Type B pancreatic cell (in vitro differentiated cells): ENCODE measurements around the gene ZNF132. TPM values are rescaled to one million over a fixed set of nuclear protein-coding genes. Genes with fewer than 3 reads are reported as not detected.
"Not testable (repeated sequence)": the region's sequence is repeated elsewhere in the genome, so short reads cannot be mapped to it uniquely, and the experiment has no call there.

Experiments
- DNase-seq: peaks from one replicate; pipeline ENCODE4 v3.0.0; 2021; ENCODE audit warnings: mixed read lengths; ENCODE audit not compliant: unreplicated experiment; ENCODE audit errors: extremely low spot score
- H3K27ac Mint-ChIP-seq: 2 replicates; pipeline ENCODE4 v1.8.0; 2021; ENCODE audit warnings: mild to moderate bottlenecking, mixed read lengths
- H3K27me3 Mint-ChIP-seq: 2 replicates; pipeline ENCODE4 v1.8.0; 2021; ENCODE audit warnings: mixed read lengths
- H3K36me3 Mint-ChIP-seq: 2 replicates; pipeline ENCODE4 v1.8.0; 2021; ENCODE audit warnings: mixed read lengths
- H3K4me1 Mint-ChIP-seq: one replicate; pipeline ENCODE4 v1.8.0; 2021; ENCODE audit warnings: mixed read lengths; ENCODE audit not compliant: unreplicated experiment
- H3K4me3 Mint-ChIP-seq: 2 replicates; pipeline ENCODE4 v1.8.0; 2021; ENCODE audit warnings: mild to moderate bottlenecking, mixed read lengths
- H3K9me3 Mint-ChIP-seq: 2 replicates; pipeline ENCODE4 v1.8.0; 2021; ENCODE audit warnings: mixed read lengths
- total RNA-seq: library from RNA; stranded (reverse); gene quantifications from 2 replicates; pipeline ENCODE4 v1.2.1, GENCODE V29; 2021; ENCODE audit warnings: low replicate concordance
- TF ChIP-seq, protein P1 (sequence below): fragments of 200-600 bp; sonication (generic); conservative IDR thresholded peaks from 2 replicates; pipeline ENCODE4 v1.5.0; 2021; ENCODE audit warnings: antibody characterized with exemption, mild to moderate bottlenecking

The ZNF132 gene
- total RNA-seq, 1 donor from 2014 or later, result 6.0 TPM

DNA sequence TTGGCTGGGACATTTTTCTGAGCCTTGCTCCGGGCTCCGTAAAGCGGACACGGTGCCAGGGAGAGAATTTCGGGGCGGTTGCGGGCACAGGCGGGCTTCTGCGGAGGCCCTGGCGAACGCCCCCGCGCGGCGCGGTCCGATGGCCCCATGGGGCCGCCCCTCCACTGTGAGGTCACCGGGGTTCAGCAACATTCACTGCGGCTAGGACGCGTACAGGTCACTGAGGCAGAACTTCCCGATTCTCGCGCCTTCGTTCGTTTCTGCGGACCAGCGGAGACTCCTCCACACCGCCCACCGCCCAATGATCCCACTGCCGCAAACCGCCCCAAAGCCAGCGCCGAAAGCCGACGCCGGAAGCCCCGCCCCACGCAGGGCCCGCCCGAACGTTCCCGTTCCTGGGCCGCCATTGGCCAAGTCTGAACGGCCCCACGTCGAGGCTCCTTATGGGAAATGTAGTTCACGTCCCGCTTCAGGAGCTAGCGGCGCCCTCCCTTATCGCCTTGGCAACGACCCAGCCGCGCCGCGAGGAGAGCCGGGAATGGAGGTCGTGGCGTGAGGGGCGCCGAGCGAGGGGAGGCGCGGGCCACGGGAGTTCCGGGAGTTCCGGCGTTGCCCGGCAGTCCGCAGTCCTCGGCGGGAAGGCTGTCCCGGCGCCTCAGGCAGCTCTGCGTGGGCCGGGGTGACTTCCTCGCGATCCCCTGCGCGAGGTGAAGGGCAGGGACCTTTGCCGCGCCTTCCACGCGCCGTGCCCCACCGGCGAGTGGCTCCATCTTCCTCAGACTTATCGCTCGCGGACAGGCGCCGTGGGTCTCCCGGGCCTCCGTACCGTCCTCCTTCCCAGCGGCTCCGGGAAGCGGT is 31.6 kb downstream of the ZNF132 start, which contains the start of gene ZNF584:
Gene ZNF584 (plus strand): TSS at position 498 of the 858 bp plus-strand sequence. CDS start 499 bp downstream, outside the sequence.
- Mint-ChIP-seq H3K9me3 (no peaks in the 10 kb centered on the region), H3K4me3 (peak within 1 kb of the TSS; percentile 95), H3K27ac (peak within 1 kb of the TSS; percentile 94), H3K4me1 (peaks cover 21% of the 10 kb centered on the region), H3K36me3 (peaks cover 8% of the 10 kb centered on the region), H3K27me3 (no peaks in the 10 kb centered on the region)
- peak; percentile 97 for DNase-seq
- TF ChIP-seq, protein P1, sequence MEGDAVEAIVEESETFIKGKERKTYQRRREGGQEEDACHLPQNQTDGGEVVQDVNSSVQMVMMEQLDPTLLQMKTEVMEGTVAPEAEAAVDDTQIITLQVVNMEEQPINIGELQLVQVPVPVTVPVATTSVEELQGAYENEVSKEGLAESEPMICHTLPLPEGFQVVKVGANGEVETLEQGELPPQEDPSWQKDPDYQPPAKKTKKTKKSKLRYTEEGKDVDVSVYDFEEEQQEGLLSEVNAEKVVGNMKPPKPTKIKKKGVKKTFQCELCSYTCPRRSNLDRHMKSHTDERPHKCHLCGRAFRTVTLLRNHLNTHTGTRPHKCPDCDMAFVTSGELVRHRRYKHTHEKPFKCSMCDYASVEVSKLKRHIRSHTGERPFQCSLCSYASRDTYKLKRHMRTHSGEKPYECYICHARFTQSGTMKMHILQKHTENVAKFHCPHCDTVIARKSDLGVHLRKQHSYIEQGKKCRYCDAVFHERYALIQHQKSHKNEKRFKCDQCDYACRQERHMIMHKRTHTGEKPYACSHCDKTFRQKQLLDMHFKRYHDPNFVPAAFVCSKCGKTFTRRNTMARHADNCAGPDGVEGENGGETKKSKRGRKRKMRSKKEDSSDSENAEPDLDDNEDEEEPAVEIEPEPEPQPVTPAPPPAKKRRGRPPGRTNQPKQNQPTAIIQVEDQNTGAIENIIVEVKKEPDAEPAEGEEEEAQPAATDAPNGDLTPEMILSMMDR, result no peak

DNA sequence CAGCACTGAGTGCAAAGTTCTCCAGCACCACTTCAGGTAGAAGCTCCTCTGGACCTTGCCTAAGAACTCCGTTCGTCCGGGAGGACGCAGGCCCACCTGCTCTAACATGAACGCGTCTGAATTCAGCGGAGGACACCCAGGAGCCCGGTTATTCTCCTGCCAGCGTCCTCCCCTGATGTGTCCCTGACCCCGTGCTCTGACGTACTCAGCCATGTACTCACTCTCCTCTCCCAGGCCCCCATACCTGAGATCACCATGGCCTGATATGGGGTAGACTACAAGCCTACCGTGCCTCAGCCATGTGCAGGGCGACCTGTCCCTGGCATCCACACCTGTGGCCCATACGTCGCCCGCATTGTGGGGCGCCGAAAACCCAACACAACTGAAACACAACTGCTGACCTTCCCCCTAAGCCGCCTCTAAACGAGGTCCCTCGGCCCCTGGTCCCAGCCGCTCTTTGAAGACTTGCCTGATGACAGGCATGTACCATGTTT is 32.2 kb downstream of the ZNF132 start:
- no peak for DNase-seq
- Mint-ChIP-seq H3K4me1 (peaks cover 21% of the 10 kb centered on the region), H3K4me3 (peak overlapping the region; percentile 95), H3K9me3 (no peaks in the 10 kb centered on the region), H3K27me3 (no peaks in the 10 kb centered on the region), H3K27ac (peak overlapping the region; percentile 94), H3K36me3 (peaks cover 8% of the 10 kb centered on the region)
- TF ChIP-seq, protein P1, result no peak

DNA sequence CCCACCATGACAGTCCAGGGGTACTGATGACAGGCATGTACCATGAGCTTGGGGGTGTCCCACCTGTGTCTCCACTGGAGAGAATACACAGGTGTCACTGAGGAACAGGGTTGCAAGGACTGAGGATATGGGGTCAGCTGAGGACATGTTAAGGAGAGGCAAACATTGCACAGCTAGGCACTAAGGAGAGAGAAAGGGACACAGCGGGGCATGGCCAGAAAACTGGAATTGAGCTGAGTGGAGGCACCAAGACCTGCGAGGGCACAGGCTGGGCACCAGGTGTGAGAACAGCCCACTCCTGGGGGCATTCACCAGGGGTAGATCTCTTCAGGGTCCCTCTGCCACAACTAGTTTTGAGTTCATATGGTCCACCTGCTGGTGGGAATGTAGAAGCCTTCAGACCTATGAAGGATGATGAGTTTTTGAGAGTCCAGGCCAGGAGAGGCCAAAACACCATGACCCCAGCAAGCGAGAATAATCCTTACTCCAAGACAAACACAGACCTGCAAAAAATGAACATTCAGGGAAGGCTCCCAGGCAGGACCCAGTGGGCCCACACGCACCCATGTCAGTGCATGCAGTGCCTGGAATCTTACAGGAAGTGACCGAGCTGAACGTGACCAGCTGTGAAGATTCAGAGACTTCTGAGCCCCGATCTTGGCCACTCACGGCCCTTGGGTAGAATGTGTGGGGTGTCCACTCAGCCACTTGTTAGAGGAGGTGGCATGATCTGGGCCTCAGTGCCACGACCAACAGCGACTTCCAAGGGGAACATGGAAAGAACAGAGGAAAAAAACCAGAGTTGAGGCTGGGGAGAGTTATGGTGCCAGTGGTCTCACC is 32.9 kb downstream of the ZNF132 start:
- DNase-seq, result no peak
- peaks cover 21% of the 10 kb centered on the region for H3K4me1 Mint-ChIP-seq
- no peaks in the 10 kb centered on the region for H3K9me3 Mint-ChIP-seq
- no peaks in the 10 kb centered on the region for H3K27me3 Mint-ChIP-seq
- H3K4me3 Mint-ChIP-seq, result peak overlapping the region; percentile 95
- peak overlapping the region; percentile 94 for H3K27ac Mint-ChIP-seq
- TF ChIP-seq, protein P1, result peak; percentile 66
- H3K36me3 Mint-ChIP-seq, result peaks cover 4% of the 10 kb centered on the region

DNA sequence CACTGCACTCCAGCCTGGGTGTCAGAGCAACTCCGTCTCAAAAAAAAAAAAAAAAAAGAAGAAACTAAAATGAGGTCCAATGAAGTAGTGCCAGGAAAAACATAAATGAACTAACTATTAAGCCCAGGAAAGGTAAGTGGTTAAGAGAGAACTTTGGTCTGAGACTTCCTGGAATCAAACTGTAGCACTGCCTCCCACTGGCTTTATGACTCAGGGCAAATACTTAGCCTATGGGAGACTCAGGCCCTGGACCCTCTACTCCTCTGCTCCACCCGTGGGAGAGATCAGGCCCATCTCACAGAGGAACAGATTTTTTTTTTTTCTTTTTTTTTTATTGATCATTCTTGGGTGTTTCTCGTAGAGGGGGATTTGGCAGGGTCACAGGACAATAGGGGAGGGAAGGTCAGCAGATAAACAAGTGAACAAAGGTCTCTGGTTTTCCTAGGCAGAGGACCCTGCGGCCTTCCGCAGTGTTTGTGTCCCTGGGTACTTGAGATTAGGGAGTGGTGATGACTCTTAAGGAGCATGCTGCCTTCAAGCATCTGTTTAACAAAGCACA is 36.0 kb downstream of the ZNF132 start:
- not testable (repeated sequence) for H3K27me3 Mint-ChIP-seq, H3K36me3 Mint-ChIP-seq, H3K9me3 Mint-ChIP-seq, DNase-seq
- peak overlapping the region; percentile 75 for H3K27ac Mint-ChIP-seq
- H3K4me3 Mint-ChIP-seq, result peak overlapping the region; percentile 70
- peaks cover 19% of the 10 kb centered on the region for H3K4me1 Mint-ChIP-seq

DNA sequence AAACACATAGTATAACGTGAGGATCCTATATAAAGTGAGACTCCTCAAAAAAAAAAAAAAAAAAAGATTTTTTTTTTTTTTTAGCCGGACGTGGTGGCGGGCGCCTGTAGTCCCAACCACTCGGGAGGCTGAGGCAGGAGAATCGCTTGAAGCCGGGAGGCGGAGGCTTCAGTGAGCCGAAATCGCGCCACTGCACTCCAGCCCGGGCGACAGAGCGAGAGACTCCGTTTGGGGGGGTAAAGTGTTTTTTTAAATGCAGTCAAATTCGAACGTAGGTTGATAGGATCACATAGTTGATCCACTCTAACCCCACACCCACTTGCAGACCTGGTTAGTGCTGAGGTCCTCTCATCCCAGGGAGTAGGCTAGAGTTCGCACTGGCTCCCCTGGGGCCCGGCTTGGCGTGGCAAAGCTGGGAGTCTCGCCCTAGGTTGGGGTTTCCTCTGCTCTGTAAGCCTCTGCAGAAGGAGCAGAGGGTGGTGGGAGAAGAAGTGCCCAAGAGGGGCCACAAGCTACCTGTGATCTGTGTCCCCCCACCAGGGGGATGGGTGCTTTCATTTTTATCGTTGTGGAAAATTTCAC is 38.0 kb downstream of the ZNF132 start:
- peak overlapping the region; percentile 99 for H3K4me3 Mint-ChIP-seq
- TF ChIP-seq, protein P1, result no peak
- peaks cover 15% of the 10 kb centered on the region for H3K27me3 Mint-ChIP-seq
- peaks cover 16% of the 10 kb centered on the region for H3K4me1 Mint-ChIP-seq
- H3K27ac Mint-ChIP-seq, result peak overlapping the region; percentile 23
- H3K9me3 Mint-ChIP-seq, result no peaks in the 10 kb centered on the region
- peaks cover 3% of the 10 kb centered on the region for H3K36me3 Mint-ChIP-seq
- no peak for DNase-seq
